Measurements from ENCODE around the gene TBC1D5.

Gene TBC1D5

GRCh38 chr3:17333893-17334292, 408.5 kb downstream of the TBC1D5 start:
- no peak for DNase-seq

- no peak for DNase-seq
Observed at GRCh38 chr3:17333446-17333845, 409.0 kb downstream of the TBC1D5 start.

- no peak for DNase-seq
Observed at GRCh38 chr3:17330660-17331059, 411.8 kb downstream of the TBC1D5 start.

GRCh38 chr3:17329927-17330326, 412.5 kb downstream of the TBC1D5 start:
- no peak for DNase-seq

- no peak for DNase-seq
Observed at GRCh38 chr3:17322106-17322793, 420.2 kb downstream of the TBC1D5 start.

GRCh38 chr3:17320266-17320665, 422.2 kb downstream of the TBC1D5 start:
- DNase-seq = no peak

- DNase-seq = no peak
Observed at GRCh38 chr3:17315897-17316296, 426.5 kb downstream of the TBC1D5 start.

- no peak for DNase-seq
Observed at GRCh38 chr3:17314171-17314570, 428.3 kb downstream of the TBC1D5 start.

- no peak for DNase-seq
Observed at GRCh38 chr3:17313746-17314145, 428.7 kb downstream of the TBC1D5 start.

GRCh38 chr3:17310983-17311382, 431.4 kb downstream of the TBC1D5 start:
- DNase-seq = no peak

GRCh38 chr3:17307887-17308286, 434.5 kb downstream of the TBC1D5 start:
- no peak for DNase-seq

- no peak for DNase-seq
Observed at GRCh38 chr3:17307482-17307881, 434.9 kb downstream of the TBC1D5 start.

GRCh38 chr3:17304969-17305368, 437.5 kb downstream of the TBC1D5 start:
- DNase-seq = no peak

- no peak for DNase-seq
Observed at GRCh38 chr3:17302774-17303173, 439.7 kb downstream of the TBC1D5 start.

- no peak for DNase-seq
Observed at GRCh38 chr3:17302170-17302569, 440.3 kb downstream of the TBC1D5 start.

GRCh38 chr3:17301271-17301670, 441.2 kb downstream of the TBC1D5 start:
- DNase-seq = no peak

GRCh38 chr3:17300441-17300840, 442.0 kb downstream of the TBC1D5 start:
- DNase-seq = no peak

GRCh38 chr3:17298038-17298437, 444.4 kb downstream of the TBC1D5 start:
- no peak for DNase-seq

GRCh38 chr3:17292556-17292955, 449.9 kb downstream of the TBC1D5 start:
- DNase-seq = no peak

- no peak for DNase-seq
Observed at GRCh38 chr3:17290894-17291293, 451.5 kb downstream of the TBC1D5 start.

GRCh38 chr3:17288839-17289399, 453.5 kb downstream of the TBC1D5 start:
- no peak for DNase-seq

GRCh38 chr3:17287006-17287689, 455.3 kb downstream of the TBC1D5 start:
- no peak for DNase-seq

- no peak for DNase-seq
Observed at GRCh38 chr3:17278006-17278405, 464.4 kb downstream of the TBC1D5 start.

- DNase-seq = no peak
Observed at GRCh38 chr3:17266846-17267245, 475.6 kb downstream of the TBC1D5 start.
